CD4-positive, alpha-beta T cell treated with Interleukin-2 at 100 ng/mL for 4 hours (primary cell): ENCODE data around the gene C6orf62.
"Not testable (repeated sequence)": the region's sequence is repeated elsewhere in the genome, so short reads cannot be mapped to it uniquely, and the experiment has no call there.

Source experiments
- DNase-seq: peaks from one replicate; pipeline ENCODE4 v3.0.0-alpha.2; 2020; ENCODE audit warnings: low spot score

The C6orf62 gene

DNA sequence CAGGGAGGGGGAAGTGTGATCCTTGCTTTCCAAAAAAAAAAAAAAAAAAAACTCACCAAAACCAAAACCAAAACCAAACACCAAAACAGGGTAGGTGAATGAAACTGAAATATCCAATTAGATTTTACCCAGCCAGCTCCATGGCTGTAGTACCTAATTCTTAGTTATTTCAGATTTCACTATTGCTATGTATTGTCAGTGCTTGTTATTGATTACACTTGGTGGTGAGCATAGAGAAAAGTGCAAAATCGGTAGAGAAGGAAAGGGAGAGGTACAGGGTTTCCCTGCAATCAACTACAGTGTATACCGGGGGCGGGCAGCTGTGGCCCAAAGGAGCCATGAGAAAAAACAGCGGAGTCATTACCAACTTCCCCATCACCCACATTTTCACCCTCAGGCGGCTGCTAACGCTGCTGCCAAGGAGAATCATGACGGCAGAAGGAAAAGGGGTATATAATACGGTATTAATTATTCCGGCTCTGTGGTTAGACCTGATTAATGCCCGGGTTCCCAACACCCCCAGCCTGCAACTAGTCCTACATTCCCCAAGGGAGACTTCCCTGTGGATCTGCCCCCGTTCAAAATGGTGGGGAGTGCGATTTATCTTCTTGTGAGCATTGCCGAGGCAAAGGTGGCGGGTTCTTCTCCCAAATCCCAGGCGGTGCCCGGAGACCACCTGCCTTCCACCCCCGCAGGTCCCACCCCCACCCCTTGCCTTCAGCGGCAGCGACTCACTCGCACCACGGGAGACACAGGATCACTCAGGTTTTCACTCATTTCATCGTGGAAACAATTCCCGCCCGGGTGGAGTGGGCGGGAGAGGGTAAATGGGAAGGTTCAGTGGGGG, at the start of gene C6orf62:
TSS of gene C6orf62 (minus strand) at position 30 of the 847 bp plus-strand sequence. CDS start 486 bp downstream, outside the sequence.
- DNase-seq, result peak; percentile 40

DNA sequence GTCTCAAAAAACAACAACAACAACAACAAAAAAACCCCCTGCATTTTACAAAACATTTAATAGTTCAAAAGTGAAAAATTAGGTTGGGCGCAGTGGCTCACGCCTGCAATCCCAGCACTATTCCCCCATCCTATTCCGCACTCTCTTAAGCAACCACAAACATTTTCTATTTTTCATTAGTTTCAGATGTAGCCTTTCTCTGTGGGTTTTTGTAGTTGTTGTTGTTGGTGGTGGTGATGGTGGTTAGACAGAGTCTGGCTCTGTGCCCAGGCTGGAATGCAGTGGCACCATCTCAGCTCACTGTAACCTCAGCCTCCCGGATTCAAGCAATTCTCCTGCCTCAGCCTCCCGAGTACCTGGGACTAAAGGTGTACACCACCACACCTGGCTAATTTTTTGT, 49.4 kb upstream of the C6orf62 start:
- DNase-seq, result no peak

DNA sequence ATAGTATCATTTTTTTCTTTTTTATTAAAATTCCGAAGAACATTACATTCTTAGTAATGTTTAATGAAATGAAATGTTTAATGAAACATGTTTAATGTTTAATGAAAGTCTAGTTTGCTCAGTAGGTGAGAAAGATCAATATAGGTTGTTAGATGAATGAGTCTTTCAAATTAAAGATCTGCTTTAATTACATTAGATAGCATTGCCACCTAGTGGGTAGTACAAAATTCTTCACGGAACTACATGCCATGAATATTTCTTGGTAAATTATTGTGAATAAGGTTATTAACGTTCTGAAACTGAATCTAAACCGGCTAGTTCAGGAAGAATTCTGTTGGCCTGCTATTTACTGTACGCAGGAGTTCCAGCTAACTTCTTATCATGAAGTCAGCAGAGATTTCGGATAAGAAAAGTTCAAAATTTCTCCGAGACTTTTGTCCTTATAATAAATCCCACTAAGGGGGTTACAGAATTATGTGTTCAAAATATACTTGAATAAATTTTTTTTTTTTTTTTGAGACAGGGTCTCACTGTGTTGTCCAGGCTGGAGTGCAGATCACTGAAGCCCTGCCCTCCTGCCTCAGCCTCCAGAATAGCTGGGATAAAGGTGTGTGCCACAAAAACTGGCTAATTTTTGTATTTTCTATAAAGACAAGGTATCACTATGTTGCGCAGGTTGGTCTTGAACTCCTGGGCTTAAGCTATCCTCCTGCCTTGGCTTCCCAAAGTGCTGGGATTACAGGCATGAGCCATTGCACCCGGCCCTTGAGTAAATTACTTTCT, 47.9 kb upstream of the C6orf62 start:
- DNase-seq, result peak; percentile 48

DNA sequence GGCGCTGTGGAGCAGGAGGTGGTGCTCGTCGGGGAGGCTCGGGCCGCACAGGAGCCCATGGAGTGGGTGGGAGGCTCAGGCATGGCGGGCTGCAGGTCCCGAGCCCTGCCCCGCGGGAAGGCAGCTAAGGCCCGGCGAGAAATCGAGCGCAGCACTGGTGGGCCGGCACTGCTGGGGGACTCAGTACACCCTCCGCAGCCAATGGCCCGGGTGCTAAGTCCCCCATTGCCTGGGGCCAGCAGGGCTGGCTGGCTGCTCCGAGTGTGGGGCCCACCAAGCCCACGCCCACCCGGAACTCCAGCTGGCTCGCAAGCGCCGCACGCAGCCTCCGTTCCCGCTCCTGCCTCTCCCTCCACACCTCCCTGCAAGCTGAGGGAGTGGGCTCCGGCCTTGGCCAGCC, 47.0 kb upstream of the C6orf62 start:
- not testable (repeated sequence) for DNase-seq

- not testable (repeated sequence) for DNase-seq
Observed at GRCh38 chr6:24764833-24765828, 46.2 kb upstream of the C6orf62 start.

DNA sequence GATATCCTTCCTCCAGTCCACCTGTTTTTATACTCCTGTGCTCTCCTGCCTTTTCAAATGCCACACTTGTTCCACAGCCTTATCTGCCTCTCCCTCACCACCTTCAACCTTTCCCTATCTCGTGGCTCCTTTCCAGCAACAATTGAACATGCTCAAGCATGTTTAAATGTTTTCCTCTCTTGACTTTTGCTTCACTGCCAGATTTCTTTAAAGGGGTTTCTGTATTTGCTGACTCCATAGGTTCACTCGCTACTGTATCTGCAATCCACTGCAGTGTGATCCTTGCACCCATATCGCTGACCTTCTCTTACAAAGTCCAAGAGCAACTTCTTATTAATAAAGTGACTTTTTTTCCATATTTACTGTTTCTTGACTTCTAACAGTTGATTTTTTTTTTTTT, 44.6 kb upstream of the C6orf62 start:
- no peak for DNase-seq

GRCh38 chr6:24761851-24762250, 42.9 kb upstream of the C6orf62 start:
- no peak for DNase-seq

DNA sequence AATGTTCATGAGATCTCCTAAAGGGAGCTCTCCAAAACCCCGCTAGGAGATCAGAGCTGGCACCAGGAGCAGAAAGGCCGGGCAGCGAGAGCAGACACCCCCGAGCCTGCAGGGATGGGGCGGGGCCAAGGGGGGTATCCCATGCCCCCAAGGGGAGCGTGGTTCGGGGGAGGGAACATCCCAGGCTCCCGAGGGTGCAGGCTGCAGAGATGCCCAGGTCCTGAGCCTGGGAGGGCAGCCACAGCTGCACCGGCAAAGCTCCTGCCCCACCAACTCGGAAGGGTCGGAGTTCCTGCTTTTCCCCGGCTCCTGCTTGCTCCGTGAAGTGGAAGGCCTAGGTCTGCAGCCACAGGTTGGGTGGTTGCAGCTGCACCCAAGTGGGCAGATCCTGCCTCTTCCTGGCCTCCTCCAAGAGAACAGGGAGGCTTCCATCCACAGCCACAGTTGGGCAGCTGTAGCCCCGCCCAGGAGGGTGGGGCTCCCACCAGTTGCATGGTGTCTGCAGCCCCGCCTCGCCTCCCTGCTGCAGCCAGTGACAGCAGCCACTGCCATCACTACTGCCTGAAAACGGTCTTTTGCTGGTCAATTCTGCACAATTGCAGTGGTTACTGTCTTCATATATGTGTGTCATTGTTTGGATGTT, 42.4 kb upstream of the C6orf62 start:
- DNase-seq, result no peak

DNA sequence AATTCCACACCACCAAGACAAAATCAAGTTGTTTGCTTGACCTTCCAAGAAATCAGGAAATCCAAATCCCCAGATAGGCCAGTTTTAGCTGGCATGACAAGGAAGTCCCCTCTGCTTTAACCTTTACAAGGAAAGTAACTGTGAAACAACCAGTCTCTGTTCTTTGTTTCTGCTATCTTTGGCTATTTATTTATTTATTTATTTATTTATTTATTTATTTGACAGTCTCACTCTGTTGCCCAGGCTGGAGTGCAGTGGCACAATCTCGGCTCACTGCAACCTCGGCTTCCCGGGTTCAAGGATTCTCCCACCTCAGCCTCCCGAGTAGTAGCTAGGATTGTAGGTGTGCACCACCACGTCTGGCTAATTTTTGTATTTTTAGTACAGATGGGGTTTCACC, 41.3 kb upstream of the C6orf62 start:
- DNase-seq, result no peak

- no peak for DNase-seq
Observed at GRCh38 chr6:24759718-24760117, 40.8 kb upstream of the C6orf62 start.

DNA sequence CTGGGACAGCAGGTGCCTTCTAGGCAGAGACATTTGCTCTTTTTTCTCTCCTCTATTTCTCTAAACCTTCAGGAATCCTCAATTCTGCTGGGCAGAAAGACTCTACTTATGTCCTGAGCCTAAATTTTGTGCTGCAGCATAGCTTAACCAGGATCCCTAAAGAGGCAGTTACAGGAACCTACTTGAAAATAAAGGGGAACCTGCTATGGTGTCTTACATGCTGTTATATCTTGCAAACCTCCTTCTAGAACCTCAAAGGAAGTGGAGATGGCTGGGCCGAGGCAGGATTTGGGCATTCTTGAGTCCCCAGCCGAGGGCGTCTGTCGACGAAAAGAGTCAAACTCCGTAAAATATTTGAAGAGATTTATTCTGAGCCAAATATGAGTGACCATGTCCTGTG, 38.7 kb upstream of the C6orf62 start:
- DNase-seq, result no peak

- DNase-seq, result no peak
Observed at GRCh38 chr6:24755279-24755678, 36.3 kb upstream of the C6orf62 start.

DNA sequence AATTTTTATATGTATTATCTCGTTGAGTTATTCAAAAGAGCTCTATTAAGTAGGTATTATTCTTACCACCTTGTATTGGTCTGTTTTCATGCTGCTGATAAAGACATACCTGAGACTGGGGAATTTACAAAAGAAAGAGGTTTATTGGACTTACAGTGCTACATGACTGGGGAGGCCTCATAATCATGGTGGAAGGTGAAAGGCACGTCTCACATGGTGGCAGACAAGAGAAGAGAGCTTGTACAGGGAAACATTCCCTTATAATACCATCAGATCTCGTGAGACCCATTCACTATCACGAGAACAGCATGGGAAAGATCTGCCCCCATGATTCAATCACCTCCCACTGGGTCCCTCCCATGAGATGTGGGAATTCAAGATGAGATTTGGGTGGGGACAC, 35.4 kb upstream of the C6orf62 start:
- DNase-seq, result not testable (repeated sequence)

GRCh38 chr6:24753545-24753944, 34.6 kb upstream of the C6orf62 start:
- DNase-seq, result no peak

- no peak for DNase-seq
Observed at GRCh38 chr6:24752917-24753492, 34.1 kb upstream of the C6orf62 start.

- no peak for DNase-seq
Observed at GRCh38 chr6:24752503-24752902, 33.5 kb upstream of the C6orf62 start.

DNA sequence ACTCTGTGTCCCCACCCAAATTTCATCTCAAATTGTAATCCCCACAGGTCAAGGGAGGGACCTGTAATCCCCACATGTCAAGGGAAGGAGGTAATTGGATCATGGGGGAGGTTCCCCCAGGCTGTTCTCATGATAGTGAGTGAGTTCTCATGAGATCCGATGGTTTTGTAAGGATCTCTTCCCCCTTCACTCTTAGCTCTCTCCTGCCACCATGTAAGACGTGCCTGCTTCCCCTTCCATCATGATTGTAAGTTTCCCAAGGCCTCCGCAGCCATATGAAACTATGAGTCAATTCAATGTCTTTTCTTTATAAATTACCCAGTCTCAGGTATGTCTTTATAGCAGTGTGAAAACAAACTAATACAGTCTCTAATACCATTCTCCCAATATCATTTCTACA, 31.9 kb upstream of the C6orf62 start:
- not testable (repeated sequence) for DNase-seq

DNA sequence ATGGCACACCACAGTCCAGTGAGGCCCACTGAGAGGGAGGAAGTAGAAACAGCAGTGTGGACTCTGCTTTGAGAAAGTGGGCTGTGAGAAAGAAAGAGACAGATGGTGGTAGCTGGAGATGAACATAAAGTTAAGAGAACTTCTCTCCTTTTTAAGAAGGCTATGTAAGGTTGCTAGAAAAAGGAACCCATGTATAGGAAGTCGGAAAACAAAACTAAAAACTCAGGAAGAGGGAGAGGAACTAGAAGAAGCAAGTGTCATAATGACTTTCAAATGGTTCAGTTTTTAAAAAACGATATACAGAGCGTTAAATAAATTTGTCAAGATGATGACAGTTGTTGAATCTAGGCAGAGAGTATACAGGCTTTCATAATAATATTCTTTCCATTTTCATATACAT, 30.3 kb upstream of the C6orf62 start:
- DNase-seq, result no peak

- peak; percentile 1 for DNase-seq
Observed at GRCh38 chr6:24744911-24745310, 26.0 kb upstream of the C6orf62 start.

DNA sequence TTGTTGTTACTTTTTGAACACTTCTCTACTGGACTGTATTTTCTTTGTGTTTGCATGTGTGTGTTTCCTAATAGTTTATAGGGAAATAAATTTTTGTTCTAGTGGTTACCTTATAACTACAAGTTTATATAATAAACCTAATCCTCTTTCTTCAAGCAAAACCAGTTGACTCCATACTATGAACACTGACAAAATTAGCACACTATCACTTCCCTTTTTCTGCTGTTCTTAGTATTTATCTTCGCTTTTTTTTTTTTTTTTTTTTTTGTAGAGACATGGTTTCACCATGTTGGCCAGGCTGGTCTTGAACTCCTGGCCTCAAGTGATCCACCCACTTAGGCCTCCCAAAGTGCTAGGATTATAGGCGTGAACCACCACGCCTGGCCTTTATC, 25.0 kb upstream of the C6orf62 start:
- DNase-seq, result no peak
